OCI-LY1 (cell line): ENCODE data around the gene AQP7.
"Not testable (repeated sequence)": the region's sequence is repeated elsewhere in the genome, so short reads cannot be mapped to it uniquely, and the experiment has no call there.

Experiments used
- H2AFZ ChIP-seq: fragments of 200-600 bp; sonication (generic), shearing (Covaris generic); 2 replicates; pipeline ENCODE4 v1.6.0; 2014; ENCODE audit warnings: antibody characterized with exemption, mild to moderate bottlenecking, low read length
- H3F3A ChIP-seq: fragments of 200-600 bp; sonication (generic), shearing (Covaris generic); 2 replicates; pipeline ENCODE4 v1.6.0; 2014; ENCODE audit warnings: mild to moderate bottlenecking, antibody characterized with exemption, low read length, moderate library complexity; ENCODE audit not compliant: insufficient read depth
- H3K27ac ChIP-seq: fragments of 200-600 bp; sonication (generic); 2 replicates; pipeline ENCODE4 v1.5.1; 2014; ENCODE audit warnings: low read length, mixed run types, mild to moderate bottlenecking, low read depth; ENCODE audit not compliant: poor library complexity, severe bottlenecking
- H3K27me3 ChIP-seq: fragments of 200-600 bp; sonication (generic); 2 replicates; pipeline ENCODE4 v1.6.0; 2014; ENCODE audit warnings: antibody characterized with exemption, mild to moderate bottlenecking, low read length, moderate library complexity; ENCODE audit not compliant: insufficient read depth
- H3K36me3 ChIP-seq: fragments of 200-600 bp; sonication (generic); 2 replicates; pipeline ENCODE4 v1.6.1; 2014; ENCODE audit warnings: mild to moderate bottlenecking, antibody characterized with exemption, low read length, moderate library complexity, mixed read lengths; ENCODE audit not compliant: insufficient read depth
- H3K4me1 ChIP-seq: fragments of 200-600 bp; sonication (generic); 2 replicates; pipeline ENCODE4 v1.5.1; 2014; ENCODE audit warnings: mild to moderate bottlenecking, low read length, moderate library complexity; ENCODE audit not compliant: insufficient read depth, severe bottlenecking
- H3K4me2 ChIP-seq: fragments of 200-600 bp; sonication (generic), shearing (Covaris generic); 2 replicates; pipeline ENCODE4 v1.6.1; 2014; ENCODE audit warnings: low read length
- H3K4me3 ChIP-seq: fragments of 200-600 bp; sonication (generic); 2 replicates; pipeline ENCODE4 v1.5.1; 2014; ENCODE audit warnings: low read length, low read depth, mild to moderate bottlenecking, mixed read lengths; ENCODE audit not compliant: poor library complexity, severe bottlenecking
- H3K79me2 ChIP-seq: fragments of 200-600 bp; shearing (Covaris generic); 2 replicates; pipeline ENCODE4 v1.6.1; 2016; ENCODE audit warnings: mixed run types, low read length, mixed read lengths; ENCODE audit not compliant: insufficient read depth
- H3K9ac ChIP-seq: fragments of 200-600 bp; sonication (generic), shearing (Covaris generic); 2 replicates; pipeline ENCODE4 v1.6.1; 2014; ENCODE audit warnings: mild to moderate bottlenecking, low read length, mixed read lengths
- H3K9me2 ChIP-seq: fragments of 200-600 bp; sonication (generic), shearing (Covaris generic); 2 replicates; pipeline ENCODE4 v1.6.1; 2014; ENCODE audit warnings: low read depth, mild to moderate bottlenecking, low read length, mixed read lengths
- H3K9me3 ChIP-seq: fragments of 200-600 bp; shearing (Covaris generic); 2 replicates; pipeline ENCODE4 v1.6.1; 2014; ENCODE audit warnings: low read length, mixed read lengths
- H4K20me1 ChIP-seq: fragments of 200-600 bp; sonication (generic), shearing (Covaris generic); 2 replicates; pipeline ENCODE4 v1.6.0; 2016; ENCODE audit warnings: mild to moderate bottlenecking, low read length; ENCODE audit not compliant: insufficient read depth
- CTCF ChIP-seq: fragments of 200-600 bp; sonication (generic), shearing (Covaris generic); IDR thresholded peaks from 2 replicates; pipeline ENCODE4 v1.5.1; 2017; ENCODE audit warnings: mild to moderate bottlenecking, antibody characterized with exemption, low read length, moderate library complexity, mixed read lengths
- EZH2 ChIP-seq: fragments of 200-600 bp; sonication (generic), shearing (Covaris generic); IDR thresholded peaks from 2 replicates; pipeline ENCODE4 v1.8.0; 2017; ENCODE audit warnings: borderline replicate concordance, mixed run types, mild to moderate bottlenecking, antibody characterized with exemption, low read length, moderate library complexity, mixed read lengths

The AQP7 gene

GRCh38 chr9:33385979-33386640 lies 16.3 kb downstream of the AQP7 start:
- H3K9me3 ChIP-seq, H2AFZ ChIP-seq, H3F3A ChIP-seq, H4K20me1 ChIP-seq, H3K36me3 ChIP-seq, H3K4me2 ChIP-seq, H3K79me2 ChIP-seq, H3K9me2 ChIP-seq, H3K27ac ChIP-seq, H3K27me3 ChIP-seq, H3K9ac ChIP-seq, H3K4me1 ChIP-seq, H3K4me3 ChIP-seq: not testable (repeated sequence)

GRCh38 chr9:33385536-33385935 lies 16.8 kb downstream of the AQP7 start:
- H3K4me1 ChIP-seq, H3F3A ChIP-seq, H3K36me3 ChIP-seq, H3K27me3 ChIP-seq, H3K9me2 ChIP-seq, H3K4me3 ChIP-seq, H4K20me1 ChIP-seq, H2AFZ ChIP-seq, H3K79me2 ChIP-seq, H3K4me2 ChIP-seq, H3K9ac ChIP-seq, H3K27ac ChIP-seq, H3K9me3 ChIP-seq: not testable (repeated sequence)

- not testable (repeated sequence) for H3K4me3 ChIP-seq, H2AFZ ChIP-seq, H3K9me2 ChIP-seq, H4K20me1 ChIP-seq, H3K36me3 ChIP-seq, H3K9ac ChIP-seq, H3K4me1 ChIP-seq, H3K27ac ChIP-seq, H3K27me3 ChIP-seq, H3F3A ChIP-seq, H3K9me3 ChIP-seq, H3K79me2 ChIP-seq, H3K4me2 ChIP-seq
Measured at GRCh38 chr9:33383396-33383795, 19.0 kb downstream of the AQP7 start.

- H3K4me1 ChIP-seq, H3K9me3 ChIP-seq, H2AFZ ChIP-seq, H3K79me2 ChIP-seq, H3K9me2 ChIP-seq, H3F3A ChIP-seq, H3K27me3 ChIP-seq, H3K9ac ChIP-seq, H3K4me3 ChIP-seq, H3K4me2 ChIP-seq, H3K27ac ChIP-seq, H4K20me1 ChIP-seq, H3K36me3 ChIP-seq: not testable (repeated sequence)
Measured at GRCh38 chr9:33382397-33382796, 20.0 kb downstream of the AQP7 start.

- no peaks in the 10 kb centered on the region for H3F3A ChIP-seq
Measured at GRCh38 chr9:33381231-33381791, 21.1 kb downstream of the AQP7 start.

More at GRCh38 chr9:33381231-33381791, 21.1 kb downstream of the AQP7 start:
- TF ChIP-seq EZH2 (no peak), CTCF (no peak)
- H3K36me3 ChIP-seq, result no peaks in the 10 kb centered on the region
- no peaks in the 10 kb centered on the region for H3K79me2 ChIP-seq
- H3K9me3 ChIP-seq, result no peaks in the 10 kb centered on the region
- no peak overlapping the region for H3K9ac ChIP-seq
- H2AFZ ChIP-seq, result no peak overlapping the region
- no peak overlapping the region for H3K4me3 ChIP-seq
- H3K4me2 ChIP-seq, result no peak overlapping the region
- H3K27ac ChIP-seq, result no peak overlapping the region
- no peaks in the 10 kb centered on the region for H3K4me1 ChIP-seq
- H3K9me2 ChIP-seq, result no peaks in the 10 kb centered on the region
- H3K27me3 ChIP-seq, result no peaks in the 10 kb centered on the region
- H4K20me1 ChIP-seq, result no peaks in the 10 kb centered on the region
